Stimulated activated CD8-positive, alpha-beta memory T cell treated with anti-CD3 and anti-CD28 coated beads, Interleukin-15, amount 100 ng/mL, for 1 hour (primary cell): Measurements from ENCODE around the gene SMIM35.

ENCODE experiments used
- DNase-seq: peaks from one replicate; pipeline ENCODE4 v3.0.0-alpha.2; 2020; ENCODE audit warnings: low read depth

Gene SMIM35

GRCh38 chr11:118086913-118087768 is at the start of gene SMIM35:
TSS of gene SMIM35 (minus strand) at chr11:118086963. CDS start at chr11:118086757, 206 bp downstream.
- DNase-seq = no peak

GRCh38 chr11:118136341-118136740 is 49.6 kb upstream of the SMIM35 start:
- no peak for DNase-seq

- no peak for DNase-seq
Measured at GRCh38 chr11:118135796-118136165, 49.0 kb upstream of the SMIM35 start.

GRCh38 chr11:118135051-118135795 is 48.5 kb upstream of the SMIM35 start:
- DNase-seq = no peak

- DNase-seq = no peak
Measured at GRCh38 chr11:118133816-118134215, 47.1 kb upstream of the SMIM35 start.

GRCh38 chr11:118132385-118133151 is 45.8 kb upstream of the SMIM35 start:
- DNase-seq = no peak

- DNase-seq = no peak
Measured at GRCh38 chr11:118129471-118130172, 42.9 kb upstream of the SMIM35 start.

GRCh38 chr11:118128721-118129470 is 42.1 kb upstream of the SMIM35 start:
- DNase-seq = no peak

- no peak for DNase-seq
Measured at GRCh38 chr11:118128310-118128709, 41.5 kb upstream of the SMIM35 start.

- no peak for DNase-seq
Measured at GRCh38 chr11:118126082-118126838, 39.5 kb upstream of the SMIM35 start.

- DNase-seq = no peak
Measured at GRCh38 chr11:118124929-118125535, 38.3 kb upstream of the SMIM35 start.

- DNase-seq = no peak
Measured at GRCh38 chr11:118120793-118121192, 34.0 kb upstream of the SMIM35 start.

GRCh38 chr11:118117790-118118601 is 31.2 kb upstream of the SMIM35 start:
- DNase-seq = no peak

- no peak for DNase-seq
Measured at GRCh38 chr11:118115048-118115447, 28.3 kb upstream of the SMIM35 start.

GRCh38 chr11:118114266-118114665 is 27.5 kb upstream of the SMIM35 start:
- DNase-seq = no peak

- no peak for DNase-seq
Measured at GRCh38 chr11:118112711-118113430, 26.1 kb upstream of the SMIM35 start.

- no peak for DNase-seq
Measured at GRCh38 chr11:118111744-118112035, 24.9 kb upstream of the SMIM35 start.

GRCh38 chr11:118111019-118111743 is 24.4 kb upstream of the SMIM35 start:
- no peak for DNase-seq
